AG09309 (cell line): ENCODE measurements around the gene SDR39U1.

Experiments
- DNase-seq: peaks from one replicate; pipeline ENCODE4 v3.0.0-alpha.2; 2010; ENCODE audit warnings: low read depth
- H3K4me3 ChIP-seq: 2 replicates; pipeline ENCODE4 v1.5.1; 2011; ENCODE audit warnings: mild to moderate bottlenecking, low read depth, low read length, moderate library complexity; ENCODE audit not compliant: control insufficient read depth
- CTCF ChIP-seq: IDR thresholded peaks from 2 replicates; pipeline ENCODE4 v1.5.1; 2011; ENCODE audit warnings: mild to moderate bottlenecking, low read depth, low read length, inconsistent platforms; ENCODE audit not compliant: insufficient read depth, control insufficient read depth; ENCODE audit errors: missing control alignments

The SDR39U1 gene

DNA sequence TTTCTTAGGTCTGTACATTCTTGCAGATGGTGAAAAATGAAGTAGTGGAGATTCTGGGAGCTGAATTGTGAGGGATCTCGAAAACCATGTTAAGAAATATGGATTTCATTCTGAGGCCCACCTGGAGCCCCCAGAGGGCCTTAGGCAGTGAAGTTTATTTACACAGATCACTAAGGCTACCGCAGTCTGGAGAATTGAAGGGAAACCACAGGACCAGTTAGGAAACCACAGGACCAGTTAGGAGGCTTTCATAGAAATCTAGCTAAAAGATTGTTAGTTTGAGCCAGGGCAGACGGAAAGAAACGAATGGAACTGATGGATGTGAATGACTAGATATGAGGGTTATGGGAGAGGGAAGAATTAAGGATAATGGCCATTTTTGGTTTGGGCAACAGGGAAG, 20.3 kb downstream of the SDR39U1 start:
- no peak for TF ChIP-seq CTCF
- no peak for DNase-seq
- no peak overlapping the region for H3K4me3 ChIP-seq

DNA sequence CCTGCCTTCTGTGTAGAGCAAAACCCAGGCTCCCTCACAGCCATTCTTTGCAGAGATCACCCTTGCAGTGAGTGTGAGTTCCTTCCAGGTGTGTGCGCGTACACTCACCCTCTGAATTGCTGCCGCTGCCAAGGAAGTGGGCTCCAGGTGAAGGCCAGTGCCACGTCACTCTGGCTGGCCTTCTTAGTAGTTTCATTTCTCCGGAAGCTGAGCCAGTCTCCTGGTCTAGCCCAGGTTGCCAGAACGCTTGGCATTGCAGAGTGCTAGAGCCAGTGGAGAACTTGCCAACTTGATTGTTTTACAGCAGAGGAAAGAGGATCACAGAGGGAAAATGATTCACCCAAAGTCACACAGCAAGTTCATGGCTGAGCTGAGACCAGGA, 24.1 kb downstream of the SDR39U1 start:
- no peak for TF ChIP-seq CTCF
- H3K4me3 ChIP-seq = no peak overlapping the region
- peak; percentile 13 for DNase-seq

DNA sequence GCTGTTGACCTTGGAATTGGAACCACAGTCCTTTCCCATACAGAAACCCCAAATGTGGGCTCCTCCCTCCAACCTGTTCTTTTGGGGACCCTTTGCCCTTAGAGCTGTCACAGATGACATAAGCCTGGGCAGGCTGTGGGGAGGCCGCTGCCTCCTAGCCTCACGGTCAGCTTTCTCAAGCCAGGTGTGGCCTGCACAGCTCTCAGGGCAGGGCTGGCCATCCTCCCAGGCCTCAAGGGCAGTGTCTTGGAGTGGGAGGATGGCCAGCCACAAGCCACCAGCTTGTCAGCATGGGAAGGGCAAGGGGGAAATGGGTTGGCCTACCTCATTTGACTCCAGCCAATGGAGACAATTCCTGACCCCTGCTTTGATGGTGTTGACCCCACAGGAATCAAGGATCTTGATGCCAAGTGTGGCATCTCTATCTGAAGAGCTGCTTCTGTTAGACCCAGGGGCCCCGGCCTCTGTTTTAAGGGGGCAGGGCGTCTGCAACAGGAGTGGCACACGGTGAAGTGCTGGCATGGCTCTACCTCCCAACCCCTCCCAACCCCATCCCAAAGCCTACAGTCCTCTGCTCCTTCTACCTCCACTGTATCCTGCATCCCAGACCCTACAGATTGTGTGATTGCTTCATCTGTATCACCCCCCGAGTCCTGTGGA, 24.6 kb downstream of the SDR39U1 start:
- H3K4me3 ChIP-seq = no peak overlapping the region
- DNase-seq = no peak
- TF ChIP-seq CTCF = no peak

GRCh38 chr14:24416932-24417619, 25.5 kb downstream of the SDR39U1 start:
- no peak overlapping the region for H3K4me3 ChIP-seq
- no peak for DNase-seq
- TF ChIP-seq CTCF = no peak

- no peak for TF ChIP-seq CTCF
- H3K4me3 ChIP-seq = no peak overlapping the region
- no peak for DNase-seq
Measured at GRCh38 chr14:24416254-24416931, 26.2 kb downstream of the SDR39U1 start.

DNA sequence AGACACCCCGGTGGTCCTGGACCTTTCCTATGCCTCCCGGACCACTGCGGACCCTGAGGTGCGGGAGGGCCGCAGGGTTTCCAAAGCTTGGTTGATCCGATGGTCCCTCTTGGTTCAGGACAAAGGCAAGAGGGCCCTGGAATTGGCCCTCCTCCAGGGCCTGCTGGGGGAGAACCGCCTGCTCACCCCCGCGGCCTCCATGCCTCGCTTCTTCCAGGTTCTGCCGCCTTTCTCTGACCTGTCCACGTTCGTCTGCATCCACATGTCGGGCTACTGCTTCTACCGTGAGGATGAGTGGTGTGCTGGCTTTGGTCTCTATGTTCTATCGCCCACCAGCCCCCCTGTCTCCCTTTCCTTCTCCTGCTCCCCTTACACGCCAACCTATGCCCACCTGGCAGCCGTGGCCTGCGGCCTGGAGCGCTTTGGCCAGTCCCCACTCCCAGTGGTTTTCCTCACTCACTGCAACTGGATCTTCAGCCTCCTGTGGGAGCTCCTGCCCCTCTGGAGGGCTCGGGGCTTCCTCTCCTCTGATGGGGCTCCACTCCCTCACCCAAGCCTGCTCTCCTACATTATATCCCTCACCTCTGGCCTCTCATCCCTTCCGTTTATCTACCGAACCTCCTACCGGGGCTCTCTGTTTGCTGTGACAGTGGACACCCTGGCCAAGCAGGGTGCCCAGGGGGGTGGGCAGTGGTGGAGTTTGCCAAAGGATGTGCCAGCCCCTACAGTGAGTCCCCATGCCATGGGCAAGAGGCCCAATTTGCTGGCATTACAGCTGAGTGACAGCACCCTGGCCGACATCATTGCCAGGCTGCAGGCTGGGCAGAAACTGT, 26.9 kb downstream of the SDR39U1 start:
- TF ChIP-seq CTCF = no peak
- no peak overlapping the region for H3K4me3 ChIP-seq

More for the DNA sequence above, 26.9 kb downstream of the SDR39U1 start:
- DNase-seq = no peak
